Neutrophil (primary cell): Measurements from ENCODE around the gene NFIA.

Experiments used
- H3K27ac ChIP-seq: fragments of 200-600 bp; sonication (generic); 2 replicates; pipeline ENCODE4 v1.5.1; 2016; ENCODE audit warnings: mild to moderate bottlenecking, moderate library complexity
- H3K27me3 ChIP-seq: fragments of 200-600 bp; sonication (generic); 2 replicates; pipeline ENCODE4 v1.6.0; 2016; ENCODE audit warnings: mild to moderate bottlenecking
- H3K36me3 ChIP-seq: fragments of 200-600 bp; sonication (generic); 2 replicates; pipeline ENCODE4 v1.5.1; 2017
- H3K4me1 ChIP-seq, 2 experiments: fragments of 200-600 bp in 1 of 2; sonication (generic) in 1 of 2; 1 replicate in 1 of 2; 2 replicates in 1 of 2; pipeline versions ENCODE4 v1.5.1 to v1.6.1; 2013 to 2016; ENCODE audit warnings: low read depth in 1 of 2, low read length in 1 of 2, mild to moderate bottlenecking in 1 of 2, moderate library complexity in 1 of 2; ENCODE audit not compliant: control insufficient read depth in 1 of 2, insufficient read depth in 1 of 2
- H3K4me3 ChIP-seq, 2 experiments: fragments of 200-600 bp in 1 of 2; sonication (generic) in 1 of 2; 1 replicate in 1 of 2; 2 replicates in 1 of 2; pipeline ENCODE4 v1.5.1; 2013 to 2016; ENCODE audit warnings: low read depth in 1 of 2, low read length in 1 of 2, mild to moderate bottlenecking in 1 of 2, moderate library complexity in 1 of 2
- H3K9me3 ChIP-seq: fragments of 200-600 bp; sonication (generic); 2 replicates; pipeline ENCODE4 v1.5.1; 2016
- CTCF ChIP-seq: fragments of 200-600 bp; sonication (generic); IDR thresholded peaks from 2 replicates; pipeline ENCODE4 v1.5.1; 2016; ENCODE audit warnings: antibody characterized with exemption

The NFIA gene

DNA sequence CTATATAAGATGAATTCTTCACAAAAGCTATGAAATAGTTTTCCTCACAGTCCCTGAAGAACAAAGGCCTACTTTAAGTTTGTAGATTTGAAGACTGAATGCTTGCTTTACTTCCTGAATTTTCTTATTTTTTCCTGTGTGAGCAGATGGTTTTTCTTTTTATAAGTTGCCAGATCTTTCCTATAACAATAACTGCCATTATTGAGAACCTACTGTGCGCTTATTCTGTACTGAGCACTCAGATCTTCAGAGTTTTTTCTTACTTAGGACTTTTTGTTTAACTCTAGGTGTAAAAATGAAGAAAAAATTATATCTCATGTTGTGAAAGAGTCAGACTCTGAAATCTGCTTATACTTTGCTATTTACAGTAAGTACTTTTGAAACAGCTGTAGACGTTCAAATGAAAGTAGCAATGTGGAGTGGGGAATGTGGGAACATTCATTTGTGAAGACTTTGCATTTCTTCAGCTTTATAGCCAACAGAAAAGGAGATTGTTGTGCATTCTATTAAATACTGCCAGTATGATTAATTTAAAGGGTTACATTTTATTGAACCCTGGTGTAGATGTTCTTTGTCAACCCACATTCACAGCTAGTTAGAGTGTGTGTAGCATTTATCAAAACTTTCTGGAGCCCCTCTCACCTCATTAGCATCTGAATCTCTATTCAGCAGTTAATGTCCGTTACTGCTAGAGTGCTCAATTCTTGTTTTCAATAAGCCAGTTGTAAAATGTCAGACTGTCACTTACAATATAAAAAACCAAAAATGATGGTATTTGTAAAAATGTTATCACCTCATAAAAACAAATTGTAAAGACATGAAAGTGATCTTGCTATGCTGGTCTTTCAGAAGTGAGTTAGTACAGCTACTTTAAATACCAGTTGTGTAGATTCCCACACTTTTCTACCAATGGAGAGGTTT is 29.0 kb downstream of the NFIA start:
- no peaks in the 10 kb centered on the region for H3K36me3 ChIP-seq
- H3K4me3 ChIP-seq, result no peak overlapping the region
- TF ChIP-seq CTCF, result no peak
- H3K9me3 ChIP-seq, result no peaks in the 10 kb centered on the region
- no peak overlapping the region for H3K27ac ChIP-seq
- no peaks in the 10 kb centered on the region for H3K27me3 ChIP-seq
- H3K4me1 ChIP-seq, result no peaks in the 10 kb centered on the region

GRCh38 chr1:61114178-61114870 is 32.0 kb downstream of the NFIA start:
- Histone ChIP-seq H3K27me3 (no peaks in the 10 kb centered on the region), H3K36me3 (no peaks in the 10 kb centered on the region), H3K4me1 (no peaks in the 10 kb centered on the region), H3K27ac (no peak overlapping the region), H3K9me3 (no peaks in the 10 kb centered on the region), H3K4me3 (no peak overlapping the region)
- TF ChIP-seq CTCF, result no peak

GRCh38 chr1:61115436-61115835 is 33.1 kb downstream of the NFIA start:
- no peak overlapping the region for H3K4me3 ChIP-seq
- no peak overlapping the region for H3K27ac ChIP-seq
- no peak for TF ChIP-seq CTCF
- no peaks in the 10 kb centered on the region for H3K9me3 ChIP-seq
- no peaks in the 10 kb centered on the region for H3K27me3 ChIP-seq
- no peaks in the 10 kb centered on the region for H3K36me3 ChIP-seq
- H3K4me1 ChIP-seq, result no peaks in the 10 kb centered on the region

DNA sequence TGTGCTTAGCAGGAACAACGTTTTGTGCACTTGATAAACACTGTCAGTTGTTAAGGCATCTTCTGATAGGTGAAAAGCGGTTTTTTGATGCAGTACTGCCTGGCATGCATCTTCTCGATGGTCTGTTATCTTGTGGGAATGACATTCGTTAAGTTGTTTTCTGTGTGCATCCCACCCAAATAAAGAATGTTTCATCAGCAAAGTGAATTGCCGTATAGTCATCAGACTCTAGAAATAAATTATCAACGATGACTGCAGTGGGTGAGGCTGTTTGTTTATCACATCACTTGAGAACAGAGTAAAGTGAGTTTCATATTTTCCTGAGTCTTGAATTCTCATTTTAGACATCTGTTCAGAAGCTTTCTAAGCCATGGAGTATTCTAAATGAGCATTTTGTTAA is 34.1 kb downstream of the NFIA start:
- H3K27ac ChIP-seq, result no peak overlapping the region
- TF ChIP-seq CTCF, result no peak
- H3K4me1 ChIP-seq, result peaks cover 0 to 9% of the 10 kb centered on the region in 2 experiments
- no peaks in the 10 kb centered on the region for H3K9me3 ChIP-seq
- no peak overlapping the region for H3K4me3 ChIP-seq
- H3K36me3 ChIP-seq, result no peaks in the 10 kb centered on the region
- H3K27me3 ChIP-seq, result no peaks in the 10 kb centered on the region

DNA sequence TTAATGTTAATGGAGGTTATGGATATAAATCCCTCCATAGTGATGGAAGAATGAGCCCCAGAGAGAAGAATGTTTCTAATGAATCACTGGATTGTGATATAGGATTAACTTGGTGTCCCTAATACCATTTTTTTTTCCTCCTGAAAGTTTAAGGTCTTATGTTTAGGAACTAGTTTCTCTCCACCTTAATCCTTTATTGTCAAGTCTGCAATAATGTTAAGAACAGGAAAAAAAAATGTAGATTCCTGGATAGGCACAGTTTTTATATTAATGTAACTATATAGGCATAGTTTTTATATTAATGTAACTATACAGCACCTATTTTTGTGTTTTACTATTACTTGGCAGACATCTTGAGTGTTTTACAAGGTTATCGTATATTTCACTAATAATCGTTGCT is 34.9 kb downstream of the NFIA start:
- TF ChIP-seq CTCF, result no peak
- Histone ChIP-seq H3K9me3 (no peaks in the 10 kb centered on the region), H3K27me3 (no peaks in the 10 kb centered on the region), H3K4me1 (peaks cover 0 to 9% of the 10 kb centered on the region in 2 experiments), H3K36me3 (no peaks in the 10 kb centered on the region), H3K4me3 (no peak overlapping the region), H3K27ac (no peak overlapping the region)
